ENCODE measurements around the gene PARP6. TPM values are rescaled to one million over a fixed set of nuclear protein-coding genes. Genes with fewer than 3 reads are reported as not detected.

The PARP6 gene
- total and polyA plus RNA-seq, 9 of the 15 experiments (the other 6 are each of a cell fraction or from before 2014, with no cell fraction given), result 14.8 to 83.2 (median 28.3) TPM

DNA sequence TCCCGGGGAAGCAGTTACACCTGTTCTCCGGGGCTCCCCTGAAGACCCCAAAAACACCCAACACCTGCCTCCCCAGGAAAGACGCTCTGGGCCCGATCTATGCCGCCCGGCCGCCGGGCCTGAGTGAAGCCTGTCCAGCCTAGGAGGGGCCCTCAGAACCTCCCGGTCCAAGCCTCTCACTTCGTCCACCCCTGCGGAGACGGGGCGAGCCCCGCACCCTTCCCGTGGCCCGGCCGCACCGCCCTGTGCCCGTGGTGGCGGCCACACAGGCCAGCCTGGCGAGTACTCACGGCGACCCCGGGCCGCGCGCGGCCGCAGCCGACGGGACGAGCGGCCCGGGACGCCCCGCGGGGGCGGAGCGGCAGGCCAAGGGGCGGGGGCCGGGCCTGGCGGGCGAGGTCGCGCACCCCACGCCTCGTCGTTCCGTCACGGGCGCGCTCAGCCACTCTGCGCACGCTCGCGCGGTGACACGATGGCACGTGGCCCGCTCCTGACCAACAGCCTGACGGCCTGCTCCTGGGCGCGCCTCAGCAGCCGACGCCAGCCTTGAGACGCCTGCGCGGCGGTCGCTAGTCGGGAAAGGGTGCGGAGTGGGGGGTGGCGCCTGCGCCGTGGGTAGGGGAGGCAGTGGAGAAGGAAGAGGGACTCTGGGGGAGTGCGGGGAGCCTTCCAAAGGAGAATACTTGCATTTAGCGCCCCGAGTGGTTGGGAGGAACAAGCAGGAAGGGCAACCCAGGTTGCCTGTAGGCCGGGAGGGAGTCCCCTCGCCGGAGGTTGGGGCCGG is at the start of gene PARP6 (continued):
- peak; percentile 85 for TF ChIP-seq ZNF592 (IDR thresholded peaks at IDR 0.05)
- TF ChIP-seq MTA1 (IDR thresholded peaks at IDR 0.05; ENCODE audit: borderline replicate concordance), result peak; percentile 23; the same call in 1 of the 2 replicates
- TF ChIP-seq EWSR1 (IDR thresholded peaks at IDR 0.05; ENCODE audit: borderline replicate concordance, low read depth, partially characterized antibody), result no peak
- no peak for TF ChIP-seq POU5F1 (IDR thresholded peaks at IDR 0.05; ENCODE audit: borderline replicate concordance, low read depth, low read length, partially characterized antibody)
- TF ChIP-seq, protein P1, sequence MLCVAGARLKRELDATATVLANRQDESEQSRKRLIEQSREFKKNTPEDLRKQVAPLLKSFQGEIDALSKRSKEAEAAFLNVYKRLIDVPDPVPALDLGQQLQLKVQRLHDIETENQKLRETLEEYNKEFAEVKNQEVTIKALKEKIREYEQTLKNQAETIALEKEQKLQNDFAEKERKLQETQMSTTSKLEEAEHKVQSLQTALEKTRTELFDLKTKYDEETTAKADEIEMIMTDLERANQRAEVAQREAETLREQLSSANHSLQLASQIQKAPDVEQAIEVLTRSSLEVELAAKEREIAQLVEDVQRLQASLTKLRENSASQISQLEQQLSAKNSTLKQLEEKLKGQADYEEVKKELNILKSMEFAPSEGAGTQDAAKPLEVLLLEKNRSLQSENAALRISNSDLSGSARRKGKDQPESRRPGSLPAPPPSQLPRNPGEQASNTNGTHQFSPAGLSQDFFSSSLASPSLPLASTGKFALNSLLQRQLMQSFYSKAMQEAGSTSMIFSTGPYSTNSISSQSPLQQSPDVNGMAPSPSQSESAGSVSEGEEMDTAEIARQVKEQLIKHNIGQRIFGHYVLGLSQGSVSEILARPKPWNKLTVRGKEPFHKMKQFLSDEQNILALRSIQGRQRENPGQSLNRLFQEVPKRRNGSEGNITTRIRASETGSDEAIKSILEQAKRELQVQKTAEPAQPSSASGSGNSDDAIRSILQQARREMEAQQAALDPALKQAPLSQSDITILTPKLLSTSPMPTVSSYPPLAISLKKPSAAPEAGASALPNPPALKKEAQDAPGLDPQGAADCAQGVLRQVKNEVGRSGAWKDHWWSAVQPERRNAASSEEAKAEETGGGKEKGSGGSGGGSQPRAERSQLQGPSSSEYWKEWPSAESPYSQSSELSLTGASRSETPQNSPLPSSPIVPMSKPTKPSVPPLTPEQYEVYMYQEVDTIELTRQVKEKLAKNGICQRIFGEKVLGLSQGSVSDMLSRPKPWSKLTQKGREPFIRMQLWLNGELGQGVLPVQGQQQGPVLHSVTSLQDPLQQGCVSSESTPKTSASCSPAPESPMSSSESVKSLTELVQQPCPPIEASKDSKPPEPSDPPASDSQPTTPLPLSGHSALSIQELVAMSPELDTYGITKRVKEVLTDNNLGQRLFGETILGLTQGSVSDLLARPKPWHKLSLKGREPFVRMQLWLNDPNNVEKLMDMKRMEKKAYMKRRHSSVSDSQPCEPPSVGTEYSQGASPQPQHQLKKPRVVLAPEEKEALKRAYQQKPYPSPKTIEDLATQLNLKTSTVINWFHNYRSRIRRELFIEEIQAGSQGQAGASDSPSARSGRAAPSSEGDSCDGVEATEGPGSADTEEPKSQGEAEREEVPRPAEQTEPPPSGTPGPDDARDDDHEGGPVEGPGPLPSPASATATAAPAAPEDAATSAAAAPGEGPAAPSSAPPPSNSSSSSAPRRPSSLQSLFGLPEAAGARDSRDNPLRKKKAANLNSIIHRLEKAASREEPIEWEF (CRISPR knock-in tag; IDR thresholded peaks at IDR 0.05), result no peak
- no peak for TF ChIP-seq SMAD2 (IDR thresholded peaks at IDR 0.05; ENCODE audit: low read depth, low read length)
- TF ChIP-seq FOS (IDR thresholded peaks at IDR 0.05; ENCODE audit: extremely low read depth, insufficient read length), result no peak
- no peak for TF ChIP-seq ZBTB17 (CRISPR knock-in tag; IDR thresholded peaks at IDR 0.05)
- TF ChIP-seq ZNF239 (CRISPR knock-in tag; IDR thresholded peaks at IDR 0.05), result no peak
- no peak for TF ChIP-seq ZNF766 (CRISPR knock-in tag; conservative IDR thresholded peaks at IDR 0.05)
- no peak for TF ChIP-seq ADNP (tag; IDR thresholded peaks at IDR 0.05)
- TF ChIP-seq KDM2B (CRISPR knock-in tag; IDR thresholded peaks at IDR 0.05), result 0 out of 2 replicates have a peak, but pooled peaks have one; percentile 54
- TF ChIP-seq, protein P2, sequence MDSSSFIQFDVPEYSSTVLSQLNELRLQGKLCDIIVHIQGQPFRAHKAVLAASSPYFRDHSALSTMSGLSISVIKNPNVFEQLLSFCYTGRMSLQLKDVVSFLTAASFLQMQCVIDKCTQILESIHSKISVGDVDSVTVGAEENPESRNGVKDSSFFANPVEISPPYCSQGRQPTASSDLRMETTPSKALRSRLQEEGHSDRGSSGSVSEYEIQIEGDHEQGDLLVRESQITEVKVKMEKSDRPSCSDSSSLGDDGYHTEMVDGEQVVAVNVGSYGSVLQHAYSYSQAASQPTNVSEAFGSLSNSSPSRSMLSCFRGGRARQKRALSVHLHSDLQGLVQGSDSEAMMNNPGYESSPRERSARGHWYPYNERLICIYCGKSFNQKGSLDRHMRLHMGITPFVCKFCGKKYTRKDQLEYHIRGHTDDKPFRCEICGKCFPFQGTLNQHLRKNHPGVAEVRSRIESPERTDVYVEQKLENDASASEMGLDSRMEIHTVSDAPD (CRISPR knock-in tag; IDR thresholded peaks at IDR 0.05), result no peak
- no peak for TF ChIP-seq HEY1 (CRISPR knock-in tag; IDR thresholded peaks at IDR 0.05; ENCODE audit: borderline replicate concordance)
- TF ChIP-seq, protein P3, sequence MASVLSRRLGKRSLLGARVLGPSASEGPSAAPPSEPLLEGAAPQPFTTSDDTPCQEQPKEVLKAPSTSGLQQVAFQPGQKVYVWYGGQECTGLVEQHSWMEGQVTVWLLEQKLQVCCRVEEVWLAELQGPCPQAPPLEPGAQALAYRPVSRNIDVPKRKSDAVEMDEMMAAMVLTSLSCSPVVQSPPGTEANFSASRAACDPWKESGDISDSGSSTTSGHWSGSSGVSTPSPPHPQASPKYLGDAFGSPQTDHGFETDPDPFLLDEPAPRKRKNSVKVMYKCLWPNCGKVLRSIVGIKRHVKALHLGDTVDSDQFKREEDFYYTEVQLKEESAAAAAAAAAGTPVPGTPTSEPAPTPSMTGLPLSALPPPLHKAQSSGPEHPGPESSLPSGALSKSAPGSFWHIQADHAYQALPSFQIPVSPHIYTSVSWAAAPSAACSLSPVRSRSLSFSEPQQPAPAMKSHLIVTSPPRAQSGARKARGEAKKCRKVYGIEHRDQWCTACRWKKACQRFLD (CRISPR knock-in tag; IDR thresholded peaks at IDR 0.05), result peak; percentile 65
